Retinal pigment epithelial cell (primary cell): ENCODE data around the gene NOC3L.

ENCODE experiments used
- DNase-seq: peaks from one replicate; pipeline ENCODE4 v3.0.0-alpha.2; 2010; ENCODE audit warnings: low read depth
- H3K4me3 ChIP-seq: 2 replicates; pipeline ENCODE4 v1.5.1; 2011; ENCODE audit warnings: mild to moderate bottlenecking, low read length, control low read depth, moderate library complexity
- TF ChIP-seq, protein P1 (sequence below): conservative IDR thresholded peaks from 2 replicates; pipeline ENCODE4 v1.5.1; 2011; ENCODE audit warnings: low read depth, low read length, control low read depth, inconsistent platforms

NOC3L gene, protein sequence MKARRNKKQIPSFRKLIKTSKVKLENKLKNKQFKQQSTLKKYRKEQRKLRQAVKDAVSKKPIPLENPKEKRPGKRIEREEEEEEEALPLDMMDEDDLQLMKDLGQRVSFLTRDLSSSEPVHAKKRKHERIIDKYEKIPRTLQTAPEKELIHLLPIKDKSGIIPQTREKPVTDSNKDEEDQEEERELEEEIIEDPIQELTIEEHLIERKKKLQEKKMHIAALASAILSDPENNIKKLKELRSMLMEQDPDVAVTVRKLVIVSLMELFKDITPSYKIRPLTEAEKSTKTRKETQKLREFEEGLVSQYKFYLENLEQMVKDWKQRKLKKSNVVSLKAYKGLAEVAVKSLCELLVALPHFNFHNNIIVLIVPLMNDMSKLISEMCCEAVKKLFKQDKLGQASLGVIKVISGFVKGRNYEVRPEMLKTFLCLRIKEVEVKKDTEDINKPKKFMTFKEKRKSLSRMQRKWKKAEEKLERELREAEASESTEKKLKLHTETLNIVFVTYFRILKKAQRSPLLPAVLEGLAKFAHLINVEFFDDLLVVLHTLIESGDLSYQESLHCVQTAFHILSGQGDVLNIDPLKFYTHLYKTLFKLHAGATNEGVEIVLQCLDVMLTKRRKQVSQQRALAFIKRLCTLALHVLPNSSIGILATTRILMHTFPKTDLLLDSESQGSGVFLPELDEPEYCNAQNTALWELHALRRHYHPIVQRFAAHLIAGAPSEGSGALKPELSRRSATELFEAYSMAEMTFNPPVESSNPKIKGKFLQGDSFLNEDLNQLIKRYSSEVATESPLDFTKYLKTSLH

DNA sequence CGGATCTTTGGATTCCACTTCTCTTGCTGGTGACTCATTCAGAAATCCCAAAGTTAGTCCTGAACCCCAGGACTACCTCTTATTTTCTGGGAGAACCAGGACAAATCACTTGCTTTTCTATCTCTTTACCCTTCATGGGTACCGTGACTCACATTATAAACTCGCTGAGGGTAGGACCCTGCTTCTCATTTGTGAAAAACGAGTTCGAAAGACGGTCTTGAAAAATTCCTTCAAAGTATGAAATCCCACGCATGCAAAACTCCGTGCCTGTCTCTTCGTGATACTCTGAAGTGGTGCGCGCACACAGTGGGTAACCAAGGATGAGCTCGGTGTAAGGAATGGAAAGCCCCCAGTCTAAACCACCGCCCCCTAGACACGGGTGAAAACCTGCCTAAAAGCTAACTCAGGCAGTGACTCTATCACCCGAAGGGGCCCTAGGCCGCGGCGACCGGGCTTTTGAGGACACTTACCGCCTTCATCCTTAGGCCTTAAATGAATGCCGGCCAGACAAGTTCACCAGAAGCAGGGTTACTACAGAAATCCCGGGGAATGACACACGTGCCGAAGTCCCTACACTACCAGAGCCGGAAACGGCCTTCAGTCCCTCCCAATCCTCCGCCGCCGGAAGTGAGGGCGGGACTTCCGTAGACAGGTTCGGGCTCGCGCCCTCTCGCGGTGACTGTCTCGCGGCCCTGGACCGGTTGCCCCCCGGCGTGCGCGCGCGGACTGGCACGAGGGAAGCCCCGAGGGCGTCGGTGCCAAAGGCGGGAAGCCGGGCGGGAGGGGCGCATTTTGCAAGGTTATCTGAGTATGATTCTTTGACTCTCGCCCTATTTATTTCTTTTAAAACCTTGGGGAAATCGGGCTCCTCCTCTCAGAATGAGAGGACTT lies at the start of gene NOC3L:
TSS of gene NOC3L (minus strand) at position 580 of the 891 bp plus-strand sequence. CDS start at position 479, 101 bp downstream.
- peak; percentile 81 for DNase-seq
- TF ChIP-seq, protein P1, sequence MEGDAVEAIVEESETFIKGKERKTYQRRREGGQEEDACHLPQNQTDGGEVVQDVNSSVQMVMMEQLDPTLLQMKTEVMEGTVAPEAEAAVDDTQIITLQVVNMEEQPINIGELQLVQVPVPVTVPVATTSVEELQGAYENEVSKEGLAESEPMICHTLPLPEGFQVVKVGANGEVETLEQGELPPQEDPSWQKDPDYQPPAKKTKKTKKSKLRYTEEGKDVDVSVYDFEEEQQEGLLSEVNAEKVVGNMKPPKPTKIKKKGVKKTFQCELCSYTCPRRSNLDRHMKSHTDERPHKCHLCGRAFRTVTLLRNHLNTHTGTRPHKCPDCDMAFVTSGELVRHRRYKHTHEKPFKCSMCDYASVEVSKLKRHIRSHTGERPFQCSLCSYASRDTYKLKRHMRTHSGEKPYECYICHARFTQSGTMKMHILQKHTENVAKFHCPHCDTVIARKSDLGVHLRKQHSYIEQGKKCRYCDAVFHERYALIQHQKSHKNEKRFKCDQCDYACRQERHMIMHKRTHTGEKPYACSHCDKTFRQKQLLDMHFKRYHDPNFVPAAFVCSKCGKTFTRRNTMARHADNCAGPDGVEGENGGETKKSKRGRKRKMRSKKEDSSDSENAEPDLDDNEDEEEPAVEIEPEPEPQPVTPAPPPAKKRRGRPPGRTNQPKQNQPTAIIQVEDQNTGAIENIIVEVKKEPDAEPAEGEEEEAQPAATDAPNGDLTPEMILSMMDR = peak; percentile 66
- H3K4me3 ChIP-seq = peak within 1 kb of the TSS; percentile 95

DNA sequence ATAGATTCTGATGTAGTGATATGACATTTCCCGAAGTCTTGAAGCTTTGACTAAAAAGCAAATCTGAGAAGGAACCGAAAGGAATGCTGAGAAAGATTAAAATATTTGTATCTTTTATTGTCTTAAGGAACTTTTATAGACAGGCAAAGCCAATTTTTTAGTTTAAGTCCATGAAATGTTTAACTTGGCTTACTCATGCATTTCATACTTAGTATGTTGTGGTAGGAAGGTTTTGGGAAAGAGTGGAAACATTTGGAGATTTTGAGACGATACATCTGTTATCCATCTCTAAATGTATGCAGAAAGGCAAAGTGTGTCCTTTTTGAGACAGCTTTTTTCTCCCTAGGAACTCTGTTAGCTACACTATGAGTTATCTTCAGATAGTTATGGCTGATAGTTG lies 49.7 kb upstream of the NOC3L start:
- DNase-seq = no peak
- TF ChIP-seq, protein P1 = no peak

DNA sequence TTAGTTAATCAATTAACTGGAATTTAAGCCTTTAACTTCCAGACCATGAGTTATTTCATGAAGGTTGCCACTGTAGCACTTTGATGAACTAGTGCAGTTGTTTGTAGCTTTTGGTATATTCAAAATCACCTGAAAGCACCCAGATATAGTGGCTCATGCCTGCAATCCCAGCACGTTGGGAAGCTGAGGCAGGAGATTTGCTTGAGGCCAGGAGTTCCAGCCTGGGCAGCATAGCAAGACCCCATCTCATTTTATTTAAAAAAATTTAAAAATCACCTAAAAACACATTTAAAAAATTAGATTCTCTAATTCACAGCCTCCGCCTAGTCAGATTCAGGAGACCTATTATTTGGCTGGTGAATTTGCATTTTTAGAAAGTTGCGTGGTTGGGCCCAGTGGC lies 48.6 kb upstream of the NOC3L start:
- DNase-seq = no peak
- no peak overlapping the region for H3K4me3 ChIP-seq
- TF ChIP-seq, protein P1 = no peak

More for the DNA sequence above, 49.7 kb upstream of the NOC3L start:
- no peak overlapping the region for H3K4me3 ChIP-seq

DNA sequence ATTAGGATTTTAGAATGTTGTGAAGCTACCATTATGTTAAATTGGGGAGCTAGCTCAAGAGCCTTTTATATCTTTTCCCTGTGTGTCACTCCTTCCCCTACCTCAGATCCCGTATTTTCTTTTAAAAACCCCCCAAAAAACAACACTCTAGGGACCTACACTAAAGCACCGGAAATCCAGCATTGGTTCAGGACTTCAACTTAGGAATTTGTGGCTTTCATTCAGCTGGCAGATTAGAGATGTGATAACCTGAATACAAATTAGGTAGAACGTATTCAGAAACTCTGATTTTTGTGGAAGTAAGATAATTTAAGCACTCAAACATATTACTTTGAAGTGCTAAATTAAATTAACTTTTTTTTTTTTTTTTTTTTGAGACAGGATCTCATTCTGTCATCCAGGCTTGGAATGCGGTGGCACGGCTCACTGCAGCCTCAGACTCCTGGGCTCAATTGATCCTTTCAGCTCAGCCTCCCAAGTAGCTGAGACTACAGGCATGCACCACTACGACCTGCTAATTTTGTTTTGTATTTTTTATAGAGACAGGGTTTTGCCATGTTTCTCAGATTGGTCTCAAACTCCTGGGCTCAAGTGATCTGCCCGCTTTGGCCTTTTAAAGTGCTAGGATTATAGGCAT lies 46.4 kb upstream of the NOC3L start:
- DNase-seq = no peak
- TF ChIP-seq, protein P1 = no peak
- H3K4me3 ChIP-seq = no peak overlapping the region

DNA sequence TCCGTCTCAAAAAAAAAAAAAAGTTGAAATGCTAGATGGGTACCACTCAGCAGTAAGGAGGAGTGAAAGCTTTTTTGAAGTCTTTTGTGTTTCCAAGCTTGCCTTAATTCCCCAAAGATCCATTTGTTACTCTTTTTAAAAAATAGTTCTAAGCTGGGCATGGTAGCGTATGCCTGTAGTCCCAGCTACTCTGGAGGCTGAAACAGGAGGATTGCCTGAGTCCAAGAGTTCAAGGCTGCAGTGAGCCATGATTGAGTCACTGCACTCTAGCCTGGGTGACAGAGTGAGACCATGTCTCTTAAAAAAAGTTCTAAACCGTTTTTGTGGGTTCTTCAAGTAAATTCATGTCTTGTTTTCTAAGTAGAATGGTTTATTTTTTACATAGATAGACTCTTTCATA lies 44.9 kb upstream of the NOC3L start:
- TF ChIP-seq, protein P1 = no peak
- H3K4me3 ChIP-seq = no peak overlapping the region

DNA sequence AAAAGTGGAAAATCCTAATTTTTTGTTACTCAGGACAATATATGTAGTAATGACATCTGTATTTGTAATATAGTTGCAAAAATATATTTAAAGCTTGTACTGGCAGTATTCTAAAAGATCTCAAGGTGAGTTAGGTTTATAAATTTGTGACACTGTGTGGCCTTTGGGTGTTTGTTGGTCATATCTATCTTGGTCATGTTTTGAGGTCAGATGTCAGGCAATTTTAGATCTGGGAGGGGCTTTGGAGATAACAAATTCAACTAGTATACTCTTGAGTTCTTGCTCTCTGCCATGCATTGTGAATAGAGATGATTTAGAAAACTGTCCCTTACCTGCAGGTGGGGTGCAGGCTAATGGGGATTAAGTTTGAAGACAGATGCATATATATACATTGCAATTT lies 42.7 kb upstream of the NOC3L start:
- no peak overlapping the region for H3K4me3 ChIP-seq
- DNase-seq = no peak
- TF ChIP-seq, protein P1 = no peak

More for the DNA sequence above, 44.9 kb upstream of the NOC3L start:
- no peak for DNase-seq
